ENCODE results near the gene PPP1CA. TPM values are rescaled to one million over a fixed set of nuclear protein-coding genes. Genes with fewer than 3 reads are reported as not detected.
A peak's percentile ranks its signal among the peaks of the same experiment; 100 is the strongest.

PPP1CA gene
- total and polyA plus RNA-seq, 4 donors, result 62.4 to 92.9 (median 75.9) TPM

- DNase-seq (ENCODE audit: low spot score), result peak; percentile 100
- no peaks in the 10 kb centered on the region for H3K27me3 ChIP-seq (ENCODE audit: control insufficient read depth in 4 of 4, insufficient read depth in 4 of 4, low read length in 3 of 4)
- H3K9ac ChIP-seq (ENCODE audit: low read depth in 1 of 2, low read length in 2 of 2), result peak within 1 kb of the TSS; percentile 90 to 100
- H3K9me3 ChIP-seq (ENCODE audit: control insufficient read depth in 4 of 4, low read length in 3 of 4), result no peaks in the 10 kb centered on the region
- TF ChIP-seq YY1 (IDR thresholded peaks at IDR 0.05), result peak; percentile 99
- TF ChIP-seq MAX (IDR thresholded peaks at IDR 0.05), result no peak
- TF ChIP-seq HNF4G (IDR thresholded peaks at IDR 0.05), result no peak
- no peak for TF ChIP-seq NR2F2 (IDR thresholded peaks at IDR 0.05)
- peak; percentile 36 to 74 for TF ChIP-seq EGR1 (IDR thresholded peaks at IDR 0.05; ENCODE audit: low read depth in 2 of 2)
- no peak for TF ChIP-seq TAF1 (conservative IDR thresholded peaks at IDR 0.05)
- no peak for TF ChIP-seq FOXA1 (IDR thresholded peaks at IDR 0.05)
- TF ChIP-seq GABPA (IDR thresholded peaks at IDR 0.05 in 1 of 2, conservative IDR thresholded peaks at IDR 0.05 in 1 of 2), result peak in 1 of 2 donors; percentile 89
- peak; percentile 37 for TF ChIP-seq FOXA2 (IDR thresholded peaks at IDR 0.05)
- TF ChIP-seq HNF4A (conservative IDR thresholded peaks at IDR 0.05), result peak in 1 of 2 donors; percentile 7
- TF ChIP-seq JUND (IDR thresholded peaks at IDR 0.05), result peak in 1 of 2 donors; percentile 67
- no peak for TF ChIP-seq ZBTB33 (IDR thresholded peaks at IDR 0.05)
- no peak for TF ChIP-seq RXRA (IDR thresholded peaks at IDR 0.05)
- TF ChIP-seq CTCF (IDR thresholded peaks at IDR 0.05; ENCODE audit: low read depth, low read length, missing input control), result no peak
- TF ChIP-seq RAD21 (IDR thresholded peaks at IDR 0.05), result peak in 1 of 2 donors; percentile 31
- peak; percentile 91 for TF ChIP-seq ATF3 (IDR thresholded peaks at IDR 0.05)
- TF ChIP-seq SP1 (IDR thresholded peaks at IDR 0.05), result peak; percentile 61
- peak; percentile 73 for TF ChIP-seq REST (IDR thresholded peaks at IDR 0.05)
- under 1% methylated on average over 68 of the region's 68 CpGs for WGBS
- peak within 1 kb of the TSS; percentile 80 to 94 for H3K27ac ChIP-seq (ENCODE audit: low read depth in 1 of 2, low read length in 2 of 2)
- H3K36me3 ChIP-seq (ENCODE audit: control insufficient read depth in 4 of 4, insufficient read depth in 3 of 4, low read depth in 1 of 4, low read length in 3 of 4), result peaks cover 1 to 18% (median 3%) of the 10 kb centered on the region in 4 donors
- H3K4me3 ChIP-seq (ENCODE audit: low read depth in 1 of 3, low read length in 3 of 3), result peak within 1 kb of the TSS; percentile 68 to 100 (median 91)
- H3K4me1 ChIP-seq (ENCODE audit: control insufficient read depth in 4 of 4, insufficient read depth in 4 of 4, low read length in 3 of 4), result peaks cover 3 to 19% (median 12%) of the 10 kb centered on the region in 4 donors
Observed at GRCh38 chr11:67428052-67429001, 26.7 kb upstream of the PPP1CA start, which contains the start of gene RPS6KB2. Gene RPS6KB2 (plus strand): TSS chr11:67428494. CDS start chr11:67428546, 52 bp downstream.

Measured in liver (tissue), 9 donors.